Measurements from ENCODE around the gene SRCAP. TPM values are rescaled to one million over a fixed set of nuclear protein-coding genes. Genes with fewer than 3 reads are reported as not detected.

Gene SRCAP
- total RNA-seq, 4 donors from 2014 or later: 32.9 to 57.7 (median 50.7) TPM

DNA sequence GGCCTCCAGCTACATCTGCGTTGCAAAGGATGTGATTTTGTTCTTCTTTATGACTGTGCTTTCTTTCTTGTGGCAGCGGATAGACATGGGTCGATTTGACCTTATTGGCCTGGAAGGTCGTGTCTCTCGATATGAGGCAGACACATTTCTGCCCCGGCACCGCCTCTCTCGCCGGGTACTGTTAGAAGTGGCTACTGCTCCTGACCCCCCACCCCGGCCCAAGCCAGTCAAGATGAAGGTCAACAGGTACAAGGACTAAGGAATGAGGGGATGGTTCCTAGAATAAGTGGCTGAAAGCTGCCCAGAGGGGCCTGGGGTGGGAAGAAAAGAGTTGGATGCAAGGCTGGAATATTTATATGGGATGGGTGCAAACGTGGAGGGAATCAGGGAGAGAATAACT, 21.1 kb downstream of the SRCAP start:
- Histone ChIP-seq H3K4me1 (no peaks in the 10 kb centered on the region), H3K9me3 (no peaks in the 10 kb centered on the region), H3K36me3 (peaks cover 85 to 96% of the 10 kb centered on the region in 2 donors), H3K27ac (no peak overlapping the region), H3K4me3 (replicated peaks in 1 of 3) (no peak overlapping the region), H3K27me3 (no peaks in the 10 kb centered on the region)
- 93% methylated on average over 11 of the region's 11 CpGs for WGBS, 2 donors
- no peak for DNase-seq
- TF ChIP-seq POLR2A (IDR thresholded peaks at IDR 0.05): no peak
- TF ChIP-seq, protein P1, sequence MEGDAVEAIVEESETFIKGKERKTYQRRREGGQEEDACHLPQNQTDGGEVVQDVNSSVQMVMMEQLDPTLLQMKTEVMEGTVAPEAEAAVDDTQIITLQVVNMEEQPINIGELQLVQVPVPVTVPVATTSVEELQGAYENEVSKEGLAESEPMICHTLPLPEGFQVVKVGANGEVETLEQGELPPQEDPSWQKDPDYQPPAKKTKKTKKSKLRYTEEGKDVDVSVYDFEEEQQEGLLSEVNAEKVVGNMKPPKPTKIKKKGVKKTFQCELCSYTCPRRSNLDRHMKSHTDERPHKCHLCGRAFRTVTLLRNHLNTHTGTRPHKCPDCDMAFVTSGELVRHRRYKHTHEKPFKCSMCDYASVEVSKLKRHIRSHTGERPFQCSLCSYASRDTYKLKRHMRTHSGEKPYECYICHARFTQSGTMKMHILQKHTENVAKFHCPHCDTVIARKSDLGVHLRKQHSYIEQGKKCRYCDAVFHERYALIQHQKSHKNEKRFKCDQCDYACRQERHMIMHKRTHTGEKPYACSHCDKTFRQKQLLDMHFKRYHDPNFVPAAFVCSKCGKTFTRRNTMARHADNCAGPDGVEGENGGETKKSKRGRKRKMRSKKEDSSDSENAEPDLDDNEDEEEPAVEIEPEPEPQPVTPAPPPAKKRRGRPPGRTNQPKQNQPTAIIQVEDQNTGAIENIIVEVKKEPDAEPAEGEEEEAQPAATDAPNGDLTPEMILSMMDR (IDR thresholded peaks at IDR 0.05): no peak
- intact Hi-C loops (cut with DNase I): no loop called here

DNA sequence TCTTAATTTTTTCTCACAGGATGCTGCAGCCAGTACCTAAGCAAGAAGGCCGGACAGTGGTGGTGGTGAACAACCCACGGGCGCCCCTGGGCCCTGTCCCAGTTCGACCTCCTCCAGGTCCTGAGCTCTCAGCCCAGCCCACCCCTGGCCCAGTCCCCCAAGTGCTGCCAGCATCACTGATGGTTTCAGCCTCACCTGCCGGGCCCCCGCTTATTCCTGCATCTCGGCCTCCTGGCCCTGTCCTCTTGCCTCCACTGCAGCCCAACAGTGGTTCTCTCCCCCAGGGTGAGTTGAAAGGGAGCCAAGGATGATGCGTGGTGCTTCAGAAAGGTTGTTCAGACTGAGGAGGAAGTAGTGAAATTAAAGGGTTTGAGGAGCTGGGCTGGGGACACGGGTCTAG, 21.7 kb downstream of the SRCAP start:
- intact Hi-C loops (cut with DNase I): no loop called here
- no peak overlapping the region for H3K4me3 ChIP-seq (replicated peaks in 1 of 3)
- H3K4me1 ChIP-seq: no peaks in the 10 kb centered on the region
- H3K9me3 ChIP-seq: no peaks in the 10 kb centered on the region
- TF ChIP-seq, protein P1 (IDR thresholded peaks at IDR 0.05): no peak
- no peak for TF ChIP-seq POLR2A (IDR thresholded peaks at IDR 0.05)
- DNase-seq: no peak
- 81 to 96% methylated on average over 8 to 9 of the region's 9 CpGs for WGBS, 2 donors
- H3K36me3 ChIP-seq: peaks cover 87 to 95% of the 10 kb centered on the region in 2 donors
- H3K27ac ChIP-seq: no peak overlapping the region
- no peaks in the 10 kb centered on the region for H3K27me3 ChIP-seq

DNA sequence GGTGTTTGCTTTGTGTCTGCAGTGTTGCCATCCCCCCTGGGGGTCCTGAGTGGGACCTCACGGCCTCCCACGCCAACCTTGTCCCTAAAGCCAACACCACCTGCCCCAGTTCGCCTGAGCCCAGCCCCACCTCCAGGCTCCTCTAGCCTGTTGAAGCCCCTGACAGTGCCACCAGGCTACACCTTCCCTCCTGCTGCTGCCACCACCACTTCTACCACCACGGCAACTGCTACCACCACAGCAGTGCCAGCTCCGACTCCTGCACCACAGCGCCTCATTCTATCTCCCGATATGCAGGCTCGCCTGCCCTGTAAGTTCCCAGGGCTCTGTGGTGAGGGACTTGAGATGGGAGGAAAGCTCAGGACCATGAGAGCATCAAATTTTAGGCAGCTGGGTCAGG, 22.2 kb downstream of the SRCAP start:
- intact Hi-C loops (cut with DNase I): no loop called here
- 97 to 98% methylated on average over 8 of the region's 8 CpGs for WGBS, 2 donors
- H3K4me1 ChIP-seq: no peaks in the 10 kb centered on the region
- TF ChIP-seq POLR2A (IDR thresholded peaks at IDR 0.05): no peak
- TF ChIP-seq, protein P1 (IDR thresholded peaks at IDR 0.05): no peak
- no peak for DNase-seq
- no peak overlapping the region for H3K27ac ChIP-seq
- no peak overlapping the region for H3K4me3 ChIP-seq (replicated peaks in 1 of 3)
- peaks cover 84 to 90% of the 10 kb centered on the region in 2 donors for H3K36me3 ChIP-seq
- H3K9me3 ChIP-seq: no peaks in the 10 kb centered on the region
- H3K27me3 ChIP-seq: no peaks in the 10 kb centered on the region

GRCh38 chr16:30721606-30722005, 22.6 kb downstream of the SRCAP start:
- H3K9me3 ChIP-seq: no peaks in the 10 kb centered on the region
- TF ChIP-seq, protein P1 (IDR thresholded peaks at IDR 0.05): no peak
- no peak for TF ChIP-seq POLR2A (IDR thresholded peaks at IDR 0.05)
- H3K4me1 ChIP-seq: no peaks in the 10 kb centered on the region
- intact Hi-C loops (cut with DNase I): no loop called here
- no peak overlapping the region for H3K27ac ChIP-seq
- no peak for DNase-seq
- H3K4me3 ChIP-seq (replicated peaks in 1 of 3): no peak overlapping the region
- H3K36me3 ChIP-seq: peaks cover 80 to 86% of the 10 kb centered on the region in 2 donors
- no peaks in the 10 kb centered on the region for H3K27me3 ChIP-seq
- 100% methylated on average over 1 of the region's 1 CpG for WGBS, 2 donors

- Histone ChIP-seq H3K27ac (no peak overlapping the region), H3K36me3 (peaks cover 74 to 78% of the 10 kb centered on the region in 2 donors), H3K4me3 (replicated peaks in 1 of 3) (no peak overlapping the region), H3K9me3 (no peaks in the 10 kb centered on the region), H3K4me1 (no peaks in the 10 kb centered on the region), H3K27me3 (no peaks in the 10 kb centered on the region)
- intact Hi-C loops (cut with DNase I): no loop called here
- DNase-seq: no peak
- WGBS, 2 donors: 79 to 88% methylated on average over 6 of the region's 6 CpGs
- TF ChIP-seq, protein P1 (IDR thresholded peaks at IDR 0.05): no peak
- no peak for TF ChIP-seq POLR2A (IDR thresholded peaks at IDR 0.05)
These were observed 23.5 kb downstream of the SRCAP start for GRCh38 chr16:30722443-30722842.
